Gastrocnemius medialis (tissue), 4 donors: ENCODE measurements around the gene THSD7B.

Experiments
- CTCF ChIP-seq, 5 experiments: fragments of 450-650 bp in 3 of 5; fragments of 200-600 bp in 2 of 5; sonication (generic) in 2 of 5; IDR thresholded peaks in 4 of 5; conservative IDR thresholded peaks in 1 of 5; 1 replicate in 4 of 5; 2 replicates in 1 of 5; pipeline ENCODE4 v1.5.1; 2016 to 2019; ENCODE audit warnings: antibody characterized with exemption in 5 of 5, mild to moderate bottlenecking in 3 of 5, moderate library complexity in 3 of 5
- POLR2A ChIP-seq, 2 donors: fragments of 450-650 bp; IDR thresholded peaks; one replicate each; pipeline ENCODE4 v1.6.1; 2017; ENCODE audit warnings: antibody characterized with exemption in 2 of 2, mild to moderate bottlenecking in 2 of 2, moderate library complexity in 2 of 2

- no peak for TF ChIP-seq CTCF (IDR thresholded peaks at IDR 0.05 in 4 of 5, conservative IDR thresholded peaks at IDR 0.05 in 1 of 5)
- no peak for TF ChIP-seq POLR2A (IDR thresholded peaks at IDR 0.05)
Measured at GRCh38 chr2:137036619-137037018, 271.3 kb downstream of the THSD7B start.
